HEK293T (cell line): Measurements from ENCODE around the gene CCDC171.

Source experiments
- ARNT ChIP-seq: fragments of 450-650 bp; IDR thresholded peaks from 2 replicates; pipeline ENCODE4 v1.6.1; 2017; ENCODE audit warnings: mild to moderate bottlenecking
- BHLHE40 ChIP-seq: fragments of 450-650 bp; IDR thresholded peaks from 2 replicates; pipeline ENCODE4 v1.6.1; 2016; ENCODE audit warnings: mild to moderate bottlenecking, moderate library complexity, borderline replicate concordance
- CTBP1 ChIP-seq: fragments of 450-650 bp; IDR thresholded peaks from 2 replicates; pipeline ENCODE4 v1.6.1; 2016; ENCODE audit warnings: borderline replicate concordance
- ELF4 ChIP-seq: fragments of 450-650 bp; IDR thresholded peaks from 2 replicates; pipeline ENCODE4 v1.6.1; 2017; ENCODE audit warnings: antibody characterized with exemption
- FOXM1 ChIP-seq: fragments of 450-650 bp; IDR thresholded peaks from 2 replicates; pipeline ENCODE4 v1.6.1; 2017; ENCODE audit warnings: mild to moderate bottlenecking, borderline replicate concordance
- LEF1 ChIP-seq: fragments of 450-650 bp; IDR thresholded peaks from 2 replicates; pipeline ENCODE4 v1.6.1; 2017; ENCODE audit warnings: mild to moderate bottlenecking, borderline replicate concordance
- NFRKB ChIP-seq: fragments of 450-650 bp; IDR thresholded peaks from 2 replicates; pipeline ENCODE4 v1.6.1; 2016; ENCODE audit warnings: mild to moderate bottlenecking, moderate library complexity
- SP1 ChIP-seq: fragments of 450-650 bp; IDR thresholded peaks from 2 replicates; pipeline ENCODE4 v1.6.1; 2017
- SUZ12 ChIP-seq: fragments of 450-650 bp; IDR thresholded peaks from 2 replicates; pipeline ENCODE4 v1.6.1; 2016; ENCODE audit warnings: mild to moderate bottlenecking
- TARDBP ChIP-seq: fragments of 450-650 bp; IDR thresholded peaks from 2 replicates; pipeline ENCODE4 v1.6.1; 2016
- ZNF384 ChIP-seq: fragments of 450-650 bp; IDR thresholded peaks from 2 replicates; pipeline ENCODE4 v1.6.1; 2016

- TF ChIP-seq NFRKB (no peak), SUZ12 (no peak), ELF4 (no peak), FOXM1 (no peak), CTBP1 (no peak), BHLHE40 (no peak), ZNF384 (no peak), TARDBP (no peak), SP1 (no peak), LEF1 (no peak), ARNT (no peak)
Measured at GRCh38 chr9:15867988-15868387, 315.1 kb downstream of the CCDC171 start.
